HEK293 (cell line): ENCODE measurements around the gene LTBP1.
A peak's percentile ranks its signal among the peaks of the same experiment; 100 is the strongest.

Source experiments
- FEZF1 ChIP-seq: fragments of 450-650 bp; formaldehyde crosslinking; IDR thresholded peaks from 2 replicates; pipeline ENCODE4 v1.5.1; 2016; ENCODE audit warnings: missing biosample characterization, missing genetic modification characterization
- GLIS1 ChIP-seq: fragments of 450-650 bp; formaldehyde crosslinking; IDR thresholded peaks from 2 replicates; pipeline ENCODE4 v1.5.1; 2016; ENCODE audit warnings: missing biosample characterization, missing genetic modification characterization
- SCRT1 ChIP-seq: fragments of 450-650 bp; formaldehyde crosslinking; IDR thresholded peaks from 2 replicates; pipeline ENCODE4 v1.5.1; 2016; ENCODE audit warnings: missing biosample characterization, missing genetic modification characterization, borderline replicate concordance
- YY2 ChIP-seq: fragments of 450-650 bp; formaldehyde crosslinking; IDR thresholded peaks from 2 replicates; pipeline ENCODE4 v1.5.1; 2016; ENCODE audit warnings: missing biosample characterization, missing genetic modification characterization
- ZEB2 ChIP-seq: fragments of 450-650 bp; formaldehyde crosslinking; IDR thresholded peaks from 2 replicates; pipeline ENCODE4 v1.5.1; 2016; ENCODE audit warnings: missing biosample characterization, missing genetic modification characterization
- ZFP3 ChIP-seq: fragments of 450-650 bp; formaldehyde crosslinking; IDR thresholded peaks from 2 replicates; pipeline ENCODE4 v1.5.1; 2016; ENCODE audit warnings: low read depth, missing biosample characterization, missing genetic modification characterization
- ZFP37 ChIP-seq: fragments of 450-650 bp; formaldehyde crosslinking; IDR thresholded peaks from 2 replicates; pipeline ENCODE4 v1.5.1; 2016; ENCODE audit warnings: missing biosample characterization, missing genetic modification characterization
- ZNF211 ChIP-seq: fragments of 450-650 bp; formaldehyde crosslinking; IDR thresholded peaks from 2 replicates; pipeline ENCODE4 v1.5.1; 2016; ENCODE audit warnings: low read depth, missing biosample characterization, missing genetic modification characterization
- ZNF266 ChIP-seq: fragments of 450-650 bp; formaldehyde crosslinking; IDR thresholded peaks from 2 replicates; pipeline ENCODE4 v1.5.1; 2016; ENCODE audit warnings: missing biosample characterization, missing genetic modification characterization, low read depth
- ZNF292 ChIP-seq: fragments of 450-650 bp; formaldehyde crosslinking; IDR thresholded peaks from 2 replicates; pipeline ENCODE4 v1.5.1; 2016; ENCODE audit warnings: low read depth, missing biosample characterization, missing genetic modification characterization, borderline replicate concordance
- ZNF354C ChIP-seq: fragments of 450-650 bp; formaldehyde crosslinking; IDR thresholded peaks from 2 replicates; pipeline ENCODE4 v1.5.1; 2016; ENCODE audit warnings: missing biosample characterization, missing genetic modification characterization, low read depth, borderline replicate concordance
- ZNF366 ChIP-seq: fragments of 450-650 bp; formaldehyde crosslinking; conservative IDR thresholded peaks from 2 replicates; pipeline ENCODE4 v1.5.1; 2016; ENCODE audit warnings: missing biosample characterization, missing genetic modification characterization
- ZNF473 ChIP-seq: fragments of 450-650 bp; formaldehyde crosslinking; IDR thresholded peaks from 2 replicates; pipeline ENCODE4 v1.5.1; 2017; ENCODE audit warnings: missing biosample characterization, missing genetic modification characterization
- ZNF530 ChIP-seq: fragments of 450-650 bp; formaldehyde crosslinking; IDR thresholded peaks from 2 replicates; pipeline ENCODE4 v1.5.1; 2016; ENCODE audit warnings: low read depth, missing biosample characterization, missing genetic modification characterization
- ZNF549 ChIP-seq: fragments of 450-650 bp; IDR thresholded peaks from 2 replicates; pipeline ENCODE4 v1.5.1; 2018; ENCODE audit warnings: missing biosample characterization, missing genetic modification characterization, mild to moderate bottlenecking, inconsistent platforms, moderate library complexity
- ZNF654 ChIP-seq: fragments of 450-650 bp; formaldehyde crosslinking; IDR thresholded peaks from 2 replicates; pipeline ENCODE4 v1.5.1; 2016; ENCODE audit warnings: low read depth, missing biosample characterization, missing genetic modification characterization
- ZNF76 ChIP-seq: fragments of 450-650 bp; formaldehyde crosslinking; IDR thresholded peaks from 2 replicates; pipeline ENCODE4; 2016; ENCODE audit warnings: low read depth, missing biosample characterization, missing genetic modification characterization, borderline replicate concordance
- TF ChIP-seq, protein P1 (sequence below): fragments of 450-650 bp; formaldehyde crosslinking; IDR thresholded peaks from 2 replicates; pipeline ENCODE4 v1.5.1; 2016; ENCODE audit warnings: missing biosample characterization, missing genetic modification characterization
- TF ChIP-seq, protein P2 (sequence below): fragments of 450-650 bp; formaldehyde crosslinking; IDR thresholded peaks from 2 replicates; pipeline ENCODE4 v1.5.1; 2016; ENCODE audit warnings: missing biosample characterization, missing genetic modification characterization
- TF ChIP-seq, protein P3 (sequence below): sonication (generic); formaldehyde crosslinking; IDR thresholded peaks from 2 replicates; pipeline ENCODE4 v1.8.1; 2022; ENCODE audit warnings: mild to moderate bottlenecking, moderate library complexity, missing genetic modification reagents
- TF ChIP-seq, protein P4 (sequence below): fragments of 450-650 bp; IDR thresholded peaks from 2 replicates; pipeline ENCODE4 v1.5.1; 2018; ENCODE audit warnings: missing biosample characterization, missing genetic modification characterization
- TF ChIP-seq, protein P5 (sequence below): fragments of 450-650 bp; formaldehyde crosslinking; IDR thresholded peaks from 2 replicates; pipeline ENCODE4 v1.5.1; 2016; ENCODE audit warnings: missing biosample characterization, missing genetic modification characterization, low read depth
- TF ChIP-seq, protein P6 (sequence below): fragments of 450-650 bp; formaldehyde crosslinking; IDR thresholded peaks from 2 replicates; pipeline ENCODE4 v1.5.1; 2016; ENCODE audit warnings: missing biosample characterization, missing genetic modification characterization
- TF ChIP-seq, protein P7 (sequence below): fragments of 450-650 bp; formaldehyde crosslinking; IDR thresholded peaks from 2 replicates; pipeline ENCODE4 v1.5.1; 2016; ENCODE audit warnings: missing biosample characterization, missing genetic modification characterization
- TF ChIP-seq, protein P8 (sequence below): fragments of 450-650 bp; formaldehyde crosslinking; IDR thresholded peaks from 2 replicates; pipeline ENCODE4 v1.5.1; 2017; ENCODE audit warnings: missing biosample characterization, missing genetic modification characterization

Gene LTBP1

DNA sequence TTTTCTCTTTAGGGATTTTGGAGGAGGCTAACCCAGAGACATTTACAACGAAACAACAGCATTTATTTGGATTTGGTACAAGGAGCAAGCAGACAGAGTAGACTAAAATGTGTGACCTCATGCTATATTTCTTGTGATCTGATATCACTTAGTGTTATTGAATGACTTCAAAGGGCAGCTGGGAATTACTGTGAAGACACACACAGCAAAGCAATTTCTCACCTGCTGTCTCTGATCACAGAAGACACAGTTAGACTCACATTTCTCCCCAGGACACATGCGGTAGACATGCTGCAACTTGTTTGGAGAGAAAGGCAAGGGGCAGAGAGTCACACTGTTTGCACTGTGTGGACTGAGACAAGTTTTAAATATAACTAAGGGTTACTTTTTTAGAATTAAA, 67.5 kb downstream of the LTBP1 start (continued):
- TF ChIP-seq, protein P1, sequence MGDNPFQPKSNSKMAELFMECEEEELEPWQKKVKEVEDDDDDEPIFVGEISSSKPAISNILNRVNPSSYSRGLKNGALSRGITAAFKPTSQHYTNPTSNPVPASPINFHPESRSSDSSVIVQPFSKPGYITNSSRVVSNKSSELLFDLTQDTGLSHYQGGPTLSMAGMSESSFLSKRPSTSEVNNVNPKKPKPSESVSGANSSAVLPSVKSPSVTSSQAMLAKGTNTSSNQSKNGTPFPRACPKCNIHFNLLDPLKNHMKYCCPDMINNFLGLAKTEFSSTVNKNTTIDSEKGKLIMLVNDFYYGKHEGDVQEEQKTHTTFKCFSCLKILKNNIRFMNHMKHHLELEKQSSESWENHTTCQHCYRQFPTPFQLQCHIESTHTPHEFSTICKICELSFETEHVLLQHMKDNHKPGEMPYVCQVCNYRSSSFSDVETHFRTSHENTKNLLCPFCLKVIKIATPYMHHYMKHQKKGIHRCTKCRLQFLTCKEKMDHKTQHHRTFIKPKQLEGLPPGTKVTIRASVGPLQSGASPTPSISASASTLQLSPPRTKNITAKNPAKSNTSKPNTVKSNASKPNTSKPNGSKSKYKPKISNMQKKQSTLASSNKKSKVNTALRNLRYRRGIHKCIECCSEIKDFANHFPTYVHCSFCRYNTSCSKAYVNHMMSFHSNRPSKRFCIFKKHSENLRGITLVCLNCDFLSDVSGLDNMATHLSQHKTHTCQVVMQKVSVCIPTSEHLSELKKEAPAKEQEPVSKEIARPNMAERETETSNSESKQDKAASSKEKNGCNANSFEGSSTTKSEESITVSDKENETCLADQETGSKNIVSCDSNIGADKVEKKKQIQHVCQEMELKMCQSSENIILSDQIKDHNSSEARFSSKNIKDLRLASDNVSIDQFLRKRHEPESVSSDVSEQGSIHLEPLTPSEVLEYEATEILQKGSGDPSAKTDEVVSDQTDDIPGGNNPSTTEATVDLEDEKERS (tag by site-specific recombination) = no peak
- TF ChIP-seq ZNF76 (tag by site-specific recombination) = no peak
- TF ChIP-seq, protein P2, sequence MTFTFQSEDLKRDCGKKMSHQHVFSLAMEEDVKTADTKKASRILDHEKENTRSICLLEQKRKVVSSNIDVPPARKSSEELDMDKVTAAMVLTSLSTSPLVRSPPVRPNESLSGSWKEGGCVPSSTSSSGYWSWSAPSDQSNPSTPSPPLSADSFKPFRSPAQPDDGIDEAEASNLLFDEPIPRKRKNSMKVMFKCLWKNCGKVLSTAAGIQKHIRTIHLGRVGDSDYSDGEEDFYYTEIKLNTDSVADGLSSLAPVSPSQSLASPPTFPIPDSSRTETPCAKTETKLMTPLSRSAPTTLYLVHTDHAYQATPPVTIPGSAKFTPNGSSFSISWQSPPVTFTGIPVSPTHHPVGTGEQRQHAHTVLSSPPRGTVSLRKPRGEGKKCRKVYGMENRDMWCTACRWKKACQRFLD (tag by site-specific recombination) = no peak
- TF ChIP-seq ZNF211 (tag by site-specific recombination) = no peak
- TF ChIP-seq, protein P3, sequence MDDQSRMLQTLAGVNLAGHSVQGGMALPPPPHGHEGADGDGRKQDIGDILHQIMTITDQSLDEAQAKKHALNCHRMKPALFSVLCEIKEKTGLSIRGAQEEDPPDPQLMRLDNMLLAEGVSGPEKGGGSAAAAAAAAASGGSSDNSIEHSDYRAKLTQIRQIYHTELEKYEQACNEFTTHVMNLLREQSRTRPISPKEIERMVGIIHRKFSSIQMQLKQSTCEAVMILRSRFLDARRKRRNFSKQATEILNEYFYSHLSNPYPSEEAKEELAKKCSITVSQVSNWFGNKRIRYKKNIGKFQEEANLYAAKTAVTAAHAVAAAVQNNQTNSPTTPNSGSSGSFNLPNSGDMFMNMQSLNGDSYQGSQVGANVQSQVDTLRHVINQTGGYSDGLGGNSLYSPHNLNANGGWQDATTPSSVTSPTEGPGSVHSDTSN (CRISPR knock-in tag) = no peak
- no peak for TF ChIP-seq ZNF473 (tag by site-specific recombination)
- no peak for TF ChIP-seq SCRT1 (tag by site-specific recombination)
- TF ChIP-seq ZEB2 (tag by site-specific recombination) = peak; percentile 61; the same call in 1 of the 2 replicates
- TF ChIP-seq ZFP37 (tag by site-specific recombination) = no peak
- TF ChIP-seq, protein P4, sequence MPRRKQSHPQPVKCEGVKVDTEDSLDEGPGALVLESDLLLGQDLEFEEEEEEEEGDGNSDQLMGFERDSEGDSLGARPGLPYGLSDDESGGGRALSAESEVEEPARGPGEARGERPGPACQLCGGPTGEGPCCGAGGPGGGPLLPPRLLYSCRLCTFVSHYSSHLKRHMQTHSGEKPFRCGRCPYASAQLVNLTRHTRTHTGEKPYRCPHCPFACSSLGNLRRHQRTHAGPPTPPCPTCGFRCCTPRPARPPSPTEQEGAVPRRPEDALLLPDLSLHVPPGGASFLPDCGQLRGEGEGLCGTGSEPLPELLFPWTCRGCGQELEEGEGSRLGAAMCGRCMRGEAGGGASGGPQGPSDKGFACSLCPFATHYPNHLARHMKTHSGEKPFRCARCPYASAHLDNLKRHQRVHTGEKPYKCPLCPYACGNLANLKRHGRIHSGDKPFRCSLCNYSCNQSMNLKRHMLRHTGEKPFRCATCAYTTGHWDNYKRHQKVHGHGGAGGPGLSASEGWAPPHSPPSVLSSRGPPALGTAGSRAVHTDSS (tag by site-specific recombination) = no peak
- no peak for TF ChIP-seq GLIS1
- TF ChIP-seq, protein P5, sequence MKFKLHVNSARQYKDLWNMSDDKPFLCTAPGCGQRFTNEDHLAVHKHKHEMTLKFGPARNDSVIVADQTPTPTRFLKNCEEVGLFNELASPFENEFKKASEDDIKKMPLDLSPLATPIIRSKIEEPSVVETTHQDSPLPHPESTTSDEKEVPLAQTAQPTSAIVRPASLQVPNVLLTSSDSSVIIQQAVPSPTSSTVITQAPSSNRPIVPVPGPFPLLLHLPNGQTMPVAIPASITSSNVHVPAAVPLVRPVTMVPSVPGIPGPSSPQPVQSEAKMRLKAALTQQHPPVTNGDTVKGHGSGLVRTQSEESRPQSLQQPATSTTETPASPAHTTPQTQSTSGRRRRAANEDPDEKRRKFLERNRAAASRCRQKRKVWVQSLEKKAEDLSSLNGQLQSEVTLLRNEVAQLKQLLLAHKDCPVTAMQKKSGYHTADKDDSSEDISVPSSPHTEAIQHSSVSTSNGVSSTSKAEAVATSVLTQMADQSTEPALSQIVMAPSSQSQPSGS (tag by site-specific recombination) = peak; percentile 48; the same call in 1 of the 2 replicates
- TF ChIP-seq, protein P6, sequence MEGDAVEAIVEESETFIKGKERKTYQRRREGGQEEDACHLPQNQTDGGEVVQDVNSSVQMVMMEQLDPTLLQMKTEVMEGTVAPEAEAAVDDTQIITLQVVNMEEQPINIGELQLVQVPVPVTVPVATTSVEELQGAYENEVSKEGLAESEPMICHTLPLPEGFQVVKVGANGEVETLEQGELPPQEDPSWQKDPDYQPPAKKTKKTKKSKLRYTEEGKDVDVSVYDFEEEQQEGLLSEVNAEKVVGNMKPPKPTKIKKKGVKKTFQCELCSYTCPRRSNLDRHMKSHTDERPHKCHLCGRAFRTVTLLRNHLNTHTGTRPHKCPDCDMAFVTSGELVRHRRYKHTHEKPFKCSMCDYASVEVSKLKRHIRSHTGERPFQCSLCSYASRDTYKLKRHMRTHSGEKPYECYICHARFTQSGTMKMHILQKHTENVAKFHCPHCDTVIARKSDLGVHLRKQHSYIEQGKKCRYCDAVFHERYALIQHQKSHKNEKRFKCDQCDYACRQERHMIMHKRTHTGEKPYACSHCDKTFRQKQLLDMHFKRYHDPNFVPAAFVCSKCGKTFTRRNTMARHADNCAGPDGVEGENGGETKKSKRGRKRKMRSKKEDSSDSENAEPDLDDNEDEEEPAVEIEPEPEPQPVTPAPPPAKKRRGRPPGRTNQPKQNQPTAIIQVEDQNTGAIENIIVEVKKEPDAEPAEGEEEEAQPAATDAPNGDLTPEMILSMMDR (tag by site-specific recombination) = no peak
- TF ChIP-seq, protein P7, sequence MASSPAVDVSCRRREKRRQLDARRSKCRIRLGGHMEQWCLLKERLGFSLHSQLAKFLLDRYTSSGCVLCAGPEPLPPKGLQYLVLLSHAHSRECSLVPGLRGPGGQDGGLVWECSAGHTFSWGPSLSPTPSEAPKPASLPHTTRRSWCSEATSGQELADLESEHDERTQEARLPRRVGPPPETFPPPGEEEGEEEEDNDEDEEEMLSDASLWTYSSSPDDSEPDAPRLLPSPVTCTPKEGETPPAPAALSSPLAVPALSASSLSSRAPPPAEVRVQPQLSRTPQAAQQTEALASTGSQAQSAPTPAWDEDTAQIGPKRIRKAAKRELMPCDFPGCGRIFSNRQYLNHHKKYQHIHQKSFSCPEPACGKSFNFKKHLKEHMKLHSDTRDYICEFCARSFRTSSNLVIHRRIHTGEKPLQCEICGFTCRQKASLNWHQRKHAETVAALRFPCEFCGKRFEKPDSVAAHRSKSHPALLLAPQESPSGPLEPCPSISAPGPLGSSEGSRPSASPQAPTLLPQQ = peak; percentile 26; the same call in 1 of the 2 replicates
- no peak for TF ChIP-seq ZNF549 (tag by site-specific recombination)
- no peak for TF ChIP-seq ZNF292 (tag by site-specific recombination)
- TF ChIP-seq ZNF354C (tag by site-specific recombination) = no peak
- peak; percentile 37; the same call in 1 of the 2 replicates for TF ChIP-seq FEZF1 (tag by site-specific recombination)
- no peak for TF ChIP-seq YY2 (tag by site-specific recombination)
- TF ChIP-seq ZNF654 = no peak
- peak; percentile 92 for TF ChIP-seq ZNF530 (tag by site-specific recombination)
- peak; percentile 93 for TF ChIP-seq ZNF366 (tag by site-specific recombination)
- TF ChIP-seq ZFP3 (tag by site-specific recombination) = no peak
- TF ChIP-seq, protein P8, sequence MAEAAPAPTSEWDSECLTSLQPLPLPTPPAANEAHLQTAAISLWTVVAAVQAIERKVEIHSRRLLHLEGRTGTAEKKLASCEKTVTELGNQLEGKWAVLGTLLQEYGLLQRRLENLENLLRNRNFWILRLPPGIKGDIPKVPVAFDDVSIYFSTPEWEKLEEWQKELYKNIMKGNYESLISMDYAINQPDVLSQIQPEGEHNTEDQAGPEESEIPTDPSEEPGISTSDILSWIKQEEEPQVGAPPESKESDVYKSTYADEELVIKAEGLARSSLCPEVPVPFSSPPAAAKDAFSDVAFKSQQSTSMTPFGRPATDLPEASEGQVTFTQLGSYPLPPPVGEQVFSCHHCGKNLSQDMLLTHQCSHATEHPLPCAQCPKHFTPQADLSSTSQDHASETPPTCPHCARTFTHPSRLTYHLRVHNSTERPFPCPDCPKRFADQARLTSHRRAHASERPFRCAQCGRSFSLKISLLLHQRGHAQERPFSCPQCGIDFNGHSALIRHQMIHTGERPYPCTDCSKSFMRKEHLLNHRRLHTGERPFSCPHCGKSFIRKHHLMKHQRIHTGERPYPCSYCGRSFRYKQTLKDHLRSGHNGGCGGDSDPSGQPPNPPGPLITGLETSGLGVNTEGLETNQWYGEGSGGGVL (tag by site-specific recombination) = no peak
- TF ChIP-seq ZNF266 = no peak
